ENCODE data around the gene PRPF38B.

Gene PRPF38B

DNA sequence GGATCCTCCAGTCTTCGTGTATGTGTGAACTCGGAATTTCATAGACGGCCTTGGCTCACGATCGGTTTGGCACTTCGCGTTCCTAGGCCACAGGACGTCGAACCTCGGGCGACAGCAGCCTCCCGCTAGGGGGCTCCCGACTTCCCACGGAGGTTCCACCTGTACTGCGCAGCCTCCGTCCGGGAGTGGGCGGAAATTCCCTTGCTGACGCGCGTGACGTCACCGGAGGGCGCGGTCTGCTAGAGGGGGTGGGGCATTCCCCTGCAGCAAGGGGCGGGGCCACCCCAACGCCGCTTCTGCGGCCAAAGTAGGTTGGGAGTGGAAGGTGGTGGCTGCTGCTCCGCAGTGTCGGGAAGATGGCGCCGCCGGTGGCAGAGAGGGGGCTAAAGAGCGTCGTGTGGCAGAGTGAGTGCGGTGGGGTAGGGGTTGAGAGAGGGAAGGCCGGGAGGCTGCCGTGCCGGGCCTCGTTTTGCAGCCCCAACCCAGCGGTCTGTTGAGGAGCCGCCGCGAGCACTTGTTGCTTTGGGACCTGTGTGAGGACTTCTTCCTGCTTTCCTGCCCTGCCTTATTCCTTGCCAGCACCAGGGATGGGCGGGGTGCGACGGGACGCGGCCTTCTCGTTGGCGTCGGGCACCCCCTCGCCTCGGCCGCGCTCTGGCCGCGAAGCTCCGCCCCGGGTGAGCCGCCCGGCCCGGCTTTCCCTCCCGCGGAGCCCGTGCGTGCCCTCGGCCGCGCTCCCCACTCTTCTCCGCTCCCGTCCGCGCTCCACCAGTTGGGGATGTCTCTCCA lies 54.5 kb downstream of the PRPF38B start, which contains the start of gene STXBP3:
Gene STXBP3, plus strand, starts transcription at position 293 of the 789 bp plus-strand sequence. Its CDS starts 64 bp downstream, at position 357.
- ChIA-PET POLR2A (interaction anchor here (0.7 to 1.3 kb wide), 3 partner anchors 10 to 70 kb away, joined by 3 read pairs; no protein-coding TSS in a partner anchor), CTCF (no interaction called here)
- DNase-seq (ENCODE audit: extremely low spot score): peak; percentile 99
- TF ChIP-seq ARNT (IDR thresholded peaks at IDR 0.05) (no peak), ELF4 (IDR thresholded peaks at IDR 0.05) (peak; percentile 69; the same call in 1 of the 2 replicates), NFRKB (IDR thresholded peaks at IDR 0.05) (no peak), L3MBTL2 (conservative IDR thresholded peaks at IDR 0.05) (peak; percentile 93), TARDBP (IDR thresholded peaks at IDR 0.05) (peak; percentile 32; the same call in 1 of the 2 replicates), BHLHE40 (IDR thresholded peaks at IDR 0.05; ENCODE audit: borderline replicate concordance) (no peak), FOXM1 (IDR thresholded peaks at IDR 0.05; ENCODE audit: borderline replicate concordance) (no peak)
- TF ChIP-seq, protein P1, sequence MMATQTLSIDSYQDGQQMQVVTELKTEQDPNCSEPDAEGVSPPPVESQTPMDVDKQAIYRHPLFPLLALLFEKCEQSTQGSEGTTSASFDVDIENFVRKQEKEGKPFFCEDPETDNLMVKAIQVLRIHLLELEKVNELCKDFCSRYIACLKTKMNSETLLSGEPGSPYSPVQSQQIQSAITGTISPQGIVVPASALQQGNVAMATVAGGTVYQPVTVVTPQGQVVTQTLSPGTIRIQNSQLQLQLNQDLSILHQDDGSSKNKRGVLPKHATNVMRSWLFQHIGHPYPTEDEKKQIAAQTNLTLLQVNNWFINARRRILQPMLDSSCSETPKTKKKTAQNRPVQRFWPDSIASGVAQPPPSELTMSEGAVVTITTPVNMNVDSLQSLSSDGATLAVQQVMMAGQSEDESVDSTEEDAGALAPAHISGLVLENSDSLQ (IDR thresholded peaks at IDR 0.05): no peak

DNA sequence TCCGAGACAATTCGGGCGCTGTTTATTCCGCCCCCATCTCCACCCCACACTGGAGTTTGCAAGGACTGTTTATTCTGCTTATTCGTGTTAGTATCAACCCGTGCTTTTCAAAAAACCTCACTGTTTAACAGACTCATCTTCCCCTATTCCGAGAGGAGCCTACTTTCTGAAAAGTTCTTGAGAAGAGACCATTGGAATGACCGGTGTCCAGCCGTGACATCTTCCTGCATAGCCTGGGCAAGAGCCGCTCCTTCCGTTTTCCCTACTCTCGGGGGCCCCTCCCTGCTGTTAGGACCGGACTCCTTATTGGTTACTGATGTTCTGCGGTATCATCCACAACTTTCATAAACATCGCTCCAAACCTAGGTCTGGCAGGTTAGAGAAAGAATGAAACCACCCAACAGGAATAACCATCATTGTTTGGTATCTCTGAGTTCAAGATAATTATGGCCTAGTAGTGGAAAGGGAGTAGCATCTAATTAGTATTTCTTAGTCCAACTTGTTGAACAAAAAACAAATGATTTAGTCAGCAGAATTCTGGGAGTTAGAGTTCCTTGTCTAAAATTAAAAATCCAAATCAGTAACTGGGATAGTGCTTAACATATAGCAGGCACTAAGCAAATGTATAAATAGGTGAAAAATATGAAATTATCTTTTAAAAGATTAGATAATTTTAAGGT lies 55.2 kb downstream of the PRPF38B start:
- peak; percentile 77 for DNase-seq (ENCODE audit: extremely low spot score)
- ChIA-PET CTCF (no interaction called here), POLR2A (interaction anchor here (1.0 to 1.3 kb wide), 2 partner anchors 11 to 55 kb away, joined by 3 read pairs; no protein-coding TSS in a partner anchor)
- TF ChIP-seq FOXA1 (IDR thresholded peaks at IDR 0.05) (no peak), ELF4 (IDR thresholded peaks at IDR 0.05) (peak; percentile 8; the same call in 1 of the 2 replicates), HDGF (IDR thresholded peaks at IDR 0.05; ENCODE audit: borderline replicate concordance) (no peak)

DNA sequence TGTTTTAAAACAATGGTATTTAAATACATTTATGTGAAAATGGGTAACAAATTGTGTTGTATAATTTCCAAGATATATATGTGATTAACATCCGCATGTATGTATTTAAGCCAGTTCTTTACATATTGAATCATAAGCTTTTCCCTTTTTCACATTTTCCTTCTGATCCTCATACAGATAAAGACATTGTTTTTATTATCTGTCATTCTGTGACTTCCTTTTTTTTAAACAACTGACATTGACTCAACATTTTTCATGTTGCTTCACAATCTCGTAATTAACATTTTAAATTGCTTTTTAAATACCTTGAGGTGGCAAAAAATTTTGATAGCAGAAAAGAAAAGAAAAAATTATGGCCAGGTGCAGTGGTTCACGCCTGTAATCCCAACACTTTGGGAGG lies 55.8 kb downstream of the PRPF38B start:
- DNase-seq (ENCODE audit: extremely low spot score): no peak
- TF ChIP-seq FOXK2 (IDR thresholded peaks at IDR 0.05) (no peak), SUZ12 (IDR thresholded peaks at IDR 0.05) (no peak), NFRKB (IDR thresholded peaks at IDR 0.05) (no peak), FOXM1 (IDR thresholded peaks at IDR 0.05; ENCODE audit: borderline replicate concordance) (no peak), CTBP1 (IDR thresholded peaks at IDR 0.05; ENCODE audit: borderline replicate concordance) (no peak), LEF1 (IDR thresholded peaks at IDR 0.05; ENCODE audit: borderline replicate concordance) (no peak), TARDBP (IDR thresholded peaks at IDR 0.05) (no peak), ZNF384 (IDR thresholded peaks at IDR 0.05) (no peak), L3MBTL2 (conservative IDR thresholded peaks at IDR 0.05) (no peak), BHLHE40 (IDR thresholded peaks at IDR 0.05; ENCODE audit: borderline replicate concordance) (no peak), HDGF (IDR thresholded peaks at IDR 0.05; ENCODE audit: borderline replicate concordance) (no peak), SP1 (IDR thresholded peaks at IDR 0.05) (no peak), FOXA1 (IDR thresholded peaks at IDR 0.05) (no peak), ARNT (IDR thresholded peaks at IDR 0.05) (no peak), ELF4 (IDR thresholded peaks at IDR 0.05) (no peak)
- TF ChIP-seq, protein P1 (IDR thresholded peaks at IDR 0.05): no peak
- POLR2A ChIA-PET: interaction anchor here (1.0 to 1.3 kb wide), 2 partner anchors 55 kb away, joined by 3 read pairs; no protein-coding TSS in a partner anchor
- CTCF ChIA-PET: no interaction called here

DNA sequence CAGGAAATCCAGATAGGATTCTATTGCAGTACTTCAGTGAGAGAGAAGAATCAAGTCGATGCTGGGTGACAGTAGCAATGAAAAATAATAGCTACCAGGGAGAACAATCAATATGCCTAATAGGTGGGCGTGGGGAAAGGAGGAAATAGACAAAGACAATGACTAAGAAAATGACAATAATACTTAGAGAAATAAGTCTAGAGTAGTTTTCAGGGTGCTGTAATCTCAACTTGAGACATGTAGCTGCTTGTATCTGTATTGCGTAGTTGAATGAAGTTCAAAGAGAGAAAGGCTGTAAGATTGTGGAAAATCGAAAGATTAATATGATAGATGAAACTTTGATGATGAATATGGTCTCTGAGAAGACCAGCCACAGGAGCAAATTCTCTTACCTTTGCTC lies 57.0 kb downstream of the PRPF38B start:
- DNase-seq (ENCODE audit: extremely low spot score): no peak
- ChIA-PET POLR2A (interaction anchor here (1.0 kb wide), 1 partner anchor 56 kb away, joined by 3 read pairs; no protein-coding TSS in a partner anchor), CTCF (no interaction called here)
- TF ChIP-seq ARNT (IDR thresholded peaks at IDR 0.05): no peak
- no peak for TF ChIP-seq L3MBTL2 (conservative IDR thresholded peaks at IDR 0.05)
- TF ChIP-seq SUZ12 (IDR thresholded peaks at IDR 0.05): no peak
- no peak for TF ChIP-seq BHLHE40 (IDR thresholded peaks at IDR 0.05; ENCODE audit: borderline replicate concordance)
- no peak for TF ChIP-seq LEF1 (IDR thresholded peaks at IDR 0.05; ENCODE audit: borderline replicate concordance)
- no peak for TF ChIP-seq SP1 (IDR thresholded peaks at IDR 0.05)
- no peak for TF ChIP-seq FOXM1 (IDR thresholded peaks at IDR 0.05; ENCODE audit: borderline replicate concordance)
- no peak for TF ChIP-seq CTBP1 (IDR thresholded peaks at IDR 0.05; ENCODE audit: borderline replicate concordance)
- TF ChIP-seq ZNF384 (IDR thresholded peaks at IDR 0.05): no peak
- no peak for TF ChIP-seq TARDBP (IDR thresholded peaks at IDR 0.05)
- no peak for TF ChIP-seq HDGF (IDR thresholded peaks at IDR 0.05; ENCODE audit: borderline replicate concordance)
- no peak for TF ChIP-seq ELF4 (IDR thresholded peaks at IDR 0.05)

DNA sequence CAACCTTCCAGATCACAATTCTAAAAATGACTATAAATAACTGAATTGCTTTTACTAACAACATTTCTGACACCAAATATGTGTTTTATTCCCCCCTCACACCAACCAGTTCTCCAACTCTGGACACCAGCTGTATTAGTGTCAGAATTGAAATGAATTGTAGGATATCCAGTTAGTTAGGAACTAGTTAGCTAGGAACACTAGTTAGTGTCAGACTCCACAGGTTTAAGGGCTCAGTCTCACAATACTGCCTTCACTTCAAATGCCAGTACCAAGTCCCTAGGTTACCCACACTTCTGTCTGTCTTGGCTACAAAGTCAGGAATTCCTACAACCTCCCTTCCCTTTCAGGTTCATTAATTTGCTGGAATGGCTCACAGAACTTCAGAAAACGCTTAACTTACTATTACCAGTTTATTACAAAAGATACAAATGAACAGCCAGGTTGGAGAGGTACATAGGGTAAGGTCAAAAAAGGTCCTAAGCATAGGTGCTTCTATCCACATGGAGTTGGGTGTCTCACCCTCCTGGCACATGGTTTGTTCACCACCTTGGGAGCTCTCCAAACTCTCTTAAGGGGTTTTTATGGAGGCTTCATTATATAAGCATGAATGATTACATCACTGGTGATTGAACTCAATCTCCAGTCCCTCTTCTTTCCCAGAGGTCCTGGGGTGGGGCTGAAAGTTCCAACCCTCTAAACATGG lies 58.5 kb downstream of the PRPF38B start:
- ChIA-PET POLR2A (interaction anchor here (1.5 kb wide), 1 partner anchor 59 kb away, joined by 9 read pairs; the partner anchor contains the start of gene PRPF38B), CTCF (no interaction called here)
- DNase-seq (ENCODE audit: extremely low spot score): no peak
- no peak for TF ChIP-seq SUZ12 (IDR thresholded peaks at IDR 0.05)
- TF ChIP-seq, protein P1 (IDR thresholded peaks at IDR 0.05): no peak
- TF ChIP-seq L3MBTL2 (conservative IDR thresholded peaks at IDR 0.05): no peak
- no peak for TF ChIP-seq SP1 (IDR thresholded peaks at IDR 0.05)
- TF ChIP-seq FOXK2 (IDR thresholded peaks at IDR 0.05): no peak
- no peak for TF ChIP-seq CTBP1 (IDR thresholded peaks at IDR 0.05; ENCODE audit: borderline replicate concordance)
- no peak for TF ChIP-seq ARNT (IDR thresholded peaks at IDR 0.05)
- TF ChIP-seq TARDBP (IDR thresholded peaks at IDR 0.05): no peak
- no peak for TF ChIP-seq LEF1 (IDR thresholded peaks at IDR 0.05; ENCODE audit: borderline replicate concordance)
- no peak for TF ChIP-seq ELF4 (IDR thresholded peaks at IDR 0.05)
- TF ChIP-seq FOXA1 (IDR thresholded peaks at IDR 0.05): no peak
- no peak for TF ChIP-seq FOXM1 (IDR thresholded peaks at IDR 0.05; ENCODE audit: borderline replicate concordance)
- no peak for TF ChIP-seq ZNF384 (IDR thresholded peaks at IDR 0.05)
- no peak for TF ChIP-seq NFRKB (IDR thresholded peaks at IDR 0.05)
- TF ChIP-seq HDGF (IDR thresholded peaks at IDR 0.05; ENCODE audit: borderline replicate concordance): no peak

All from HEK293T (cell line).